OCI-LY7 (cell line): ENCODE measurements around the gene NCOA3.

Experiments used
- EZH2phosphoT487 ChIP-seq: fragments of 200-600 bp; sonication (generic); IDR thresholded peaks from 2 replicates; pipeline ENCODE4 v1.6.1; 2018; ENCODE audit warnings: low read depth, borderline replicate concordance, mild to moderate bottlenecking, mixed run types, antibody characterized with exemption, low read length, moderate library complexity, mixed read lengths
- TF ChIP-seq, protein P1 (sequence below): fragments of 200-600 bp; sonication (generic); conservative IDR thresholded peaks from 2 replicates; pipeline ENCODE4 v1.5.1; 2014; ENCODE audit warnings: mild to moderate bottlenecking, antibody characterized with exemption, low read length, moderate library complexity, mixed read lengths

DNA sequence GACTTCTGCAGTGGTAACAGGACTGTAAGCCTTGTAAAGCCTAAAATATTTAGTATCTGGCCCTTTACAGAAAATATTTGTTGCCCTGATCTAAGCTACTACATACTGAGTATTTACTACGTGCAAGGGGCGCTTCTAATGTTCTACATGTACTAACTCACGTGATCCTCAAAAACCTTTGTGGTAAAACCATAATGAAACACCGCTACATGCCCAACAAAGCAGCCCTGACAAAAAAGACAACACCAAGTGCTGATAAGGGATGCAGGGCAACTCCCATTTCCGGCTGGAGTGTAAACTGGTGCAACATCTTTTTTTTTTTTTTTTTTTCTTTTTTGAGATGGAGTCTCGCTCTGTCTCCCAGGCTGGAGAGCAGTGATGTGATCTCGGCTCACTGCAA is 198.6 kb downstream of the NCOA3 start:
- TF ChIP-seq, protein P1, sequence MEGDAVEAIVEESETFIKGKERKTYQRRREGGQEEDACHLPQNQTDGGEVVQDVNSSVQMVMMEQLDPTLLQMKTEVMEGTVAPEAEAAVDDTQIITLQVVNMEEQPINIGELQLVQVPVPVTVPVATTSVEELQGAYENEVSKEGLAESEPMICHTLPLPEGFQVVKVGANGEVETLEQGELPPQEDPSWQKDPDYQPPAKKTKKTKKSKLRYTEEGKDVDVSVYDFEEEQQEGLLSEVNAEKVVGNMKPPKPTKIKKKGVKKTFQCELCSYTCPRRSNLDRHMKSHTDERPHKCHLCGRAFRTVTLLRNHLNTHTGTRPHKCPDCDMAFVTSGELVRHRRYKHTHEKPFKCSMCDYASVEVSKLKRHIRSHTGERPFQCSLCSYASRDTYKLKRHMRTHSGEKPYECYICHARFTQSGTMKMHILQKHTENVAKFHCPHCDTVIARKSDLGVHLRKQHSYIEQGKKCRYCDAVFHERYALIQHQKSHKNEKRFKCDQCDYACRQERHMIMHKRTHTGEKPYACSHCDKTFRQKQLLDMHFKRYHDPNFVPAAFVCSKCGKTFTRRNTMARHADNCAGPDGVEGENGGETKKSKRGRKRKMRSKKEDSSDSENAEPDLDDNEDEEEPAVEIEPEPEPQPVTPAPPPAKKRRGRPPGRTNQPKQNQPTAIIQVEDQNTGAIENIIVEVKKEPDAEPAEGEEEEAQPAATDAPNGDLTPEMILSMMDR = no peak
- TF ChIP-seq EZH2phosphoT487 = no peak
